ENCODE measurements around the gene CD34. TPM values are rescaled to one million over a fixed set of nuclear protein-coding genes. Genes with fewer than 3 reads are reported as not detected.

CD34 gene
- polyA plus RNA-seq, 1 donor from 2014 or later = not detected

DNA sequence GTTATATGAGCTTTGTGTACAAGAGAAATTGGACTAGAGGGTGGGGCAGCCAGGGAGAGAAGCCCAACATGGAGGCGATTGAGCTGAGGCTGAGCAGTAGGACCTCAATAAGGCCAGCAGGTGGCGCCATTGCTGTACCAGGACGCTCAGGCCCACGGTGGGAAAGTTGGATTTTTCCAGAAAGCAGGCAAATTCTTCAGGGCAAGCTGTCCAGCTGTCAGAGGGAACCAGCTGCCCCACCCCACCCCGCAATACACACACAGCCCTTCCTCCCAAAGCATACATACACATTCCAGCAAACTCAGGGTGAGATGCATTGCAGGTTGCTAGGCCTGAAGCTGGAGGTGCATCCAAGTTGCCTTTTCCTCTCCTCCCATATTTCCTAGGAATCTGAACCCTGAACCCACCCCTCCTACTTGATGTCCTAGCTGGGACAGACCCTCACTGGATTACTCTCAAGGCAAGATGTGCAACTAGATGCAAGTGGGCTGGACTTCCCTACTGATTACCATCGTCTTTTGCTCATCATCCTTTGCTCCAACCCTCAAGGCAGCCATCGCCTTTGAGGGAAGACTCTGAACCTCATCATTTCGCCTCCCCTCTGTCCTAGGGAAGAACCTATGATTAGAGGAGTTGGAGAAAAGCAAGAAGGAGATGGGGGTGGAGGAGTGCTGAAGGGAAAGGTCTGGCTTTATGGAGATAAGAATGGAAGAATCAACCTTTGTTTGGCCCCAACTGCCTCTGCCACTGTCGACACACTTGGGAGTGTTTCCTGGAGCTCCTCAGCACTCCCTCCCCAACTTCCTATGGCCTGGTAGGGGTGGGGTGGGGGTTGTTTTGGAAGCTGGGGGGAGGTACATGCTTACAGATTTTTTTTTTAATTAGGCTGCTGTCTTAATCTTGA, 25.5 kb downstream of the CD34 start:
- no peak overlapping the region for H3K4me3 ChIP-seq (ENCODE audit: low read length)
- no peaks in the 10 kb centered on the region for H4K20me1 ChIP-seq (ENCODE audit: insufficient read depth)
- no peaks in the 10 kb centered on the region for H3K27me3 ChIP-seq (ENCODE audit: insufficient read depth, low read depth, low read length)
- no peak overlapping the region for H3K27ac ChIP-seq (ENCODE audit: low read length)
- H2AFZ ChIP-seq (ENCODE audit: low read depth, low read length) = no peak overlapping the region
- no peaks in the 10 kb centered on the region for H3K79me2 ChIP-seq (replicated peaks; ENCODE audit: insufficient read depth, low read length)
- TF ChIP-seq SMC3 (conservative IDR thresholded peaks at IDR 0.05; ENCODE audit: poor library complexity) (peak; percentile 90), EZH2 (IDR thresholded peaks at IDR 0.05; ENCODE audit: borderline replicate concordance, insufficient read depth, low read length, poor library complexity, severe bottlenecking) (no peak), RAD21 (conservative IDR thresholded peaks at IDR 0.05) (peak; percentile 84), MXI1 (conservative IDR thresholded peaks at IDR 0.05; ENCODE audit: poor library complexity, severe bottlenecking) (peak; percentile 37), POLR2AphosphoS5 (IDR thresholded peaks at IDR 0.05) (no peak), TAF1 (IDR thresholded peaks at IDR 0.05; ENCODE audit: low read depth) (no peak), EP300 (conservative IDR thresholded peaks at IDR 0.05; ENCODE audit: poor library complexity, severe bottlenecking) (no peak)
- TF ChIP-seq, protein P1, sequence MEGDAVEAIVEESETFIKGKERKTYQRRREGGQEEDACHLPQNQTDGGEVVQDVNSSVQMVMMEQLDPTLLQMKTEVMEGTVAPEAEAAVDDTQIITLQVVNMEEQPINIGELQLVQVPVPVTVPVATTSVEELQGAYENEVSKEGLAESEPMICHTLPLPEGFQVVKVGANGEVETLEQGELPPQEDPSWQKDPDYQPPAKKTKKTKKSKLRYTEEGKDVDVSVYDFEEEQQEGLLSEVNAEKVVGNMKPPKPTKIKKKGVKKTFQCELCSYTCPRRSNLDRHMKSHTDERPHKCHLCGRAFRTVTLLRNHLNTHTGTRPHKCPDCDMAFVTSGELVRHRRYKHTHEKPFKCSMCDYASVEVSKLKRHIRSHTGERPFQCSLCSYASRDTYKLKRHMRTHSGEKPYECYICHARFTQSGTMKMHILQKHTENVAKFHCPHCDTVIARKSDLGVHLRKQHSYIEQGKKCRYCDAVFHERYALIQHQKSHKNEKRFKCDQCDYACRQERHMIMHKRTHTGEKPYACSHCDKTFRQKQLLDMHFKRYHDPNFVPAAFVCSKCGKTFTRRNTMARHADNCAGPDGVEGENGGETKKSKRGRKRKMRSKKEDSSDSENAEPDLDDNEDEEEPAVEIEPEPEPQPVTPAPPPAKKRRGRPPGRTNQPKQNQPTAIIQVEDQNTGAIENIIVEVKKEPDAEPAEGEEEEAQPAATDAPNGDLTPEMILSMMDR (IDR thresholded peaks at IDR 0.05; ENCODE audit: poor library complexity, severe bottlenecking) = peak; percentile 89
- TF ChIP-seq, protein P2, sequence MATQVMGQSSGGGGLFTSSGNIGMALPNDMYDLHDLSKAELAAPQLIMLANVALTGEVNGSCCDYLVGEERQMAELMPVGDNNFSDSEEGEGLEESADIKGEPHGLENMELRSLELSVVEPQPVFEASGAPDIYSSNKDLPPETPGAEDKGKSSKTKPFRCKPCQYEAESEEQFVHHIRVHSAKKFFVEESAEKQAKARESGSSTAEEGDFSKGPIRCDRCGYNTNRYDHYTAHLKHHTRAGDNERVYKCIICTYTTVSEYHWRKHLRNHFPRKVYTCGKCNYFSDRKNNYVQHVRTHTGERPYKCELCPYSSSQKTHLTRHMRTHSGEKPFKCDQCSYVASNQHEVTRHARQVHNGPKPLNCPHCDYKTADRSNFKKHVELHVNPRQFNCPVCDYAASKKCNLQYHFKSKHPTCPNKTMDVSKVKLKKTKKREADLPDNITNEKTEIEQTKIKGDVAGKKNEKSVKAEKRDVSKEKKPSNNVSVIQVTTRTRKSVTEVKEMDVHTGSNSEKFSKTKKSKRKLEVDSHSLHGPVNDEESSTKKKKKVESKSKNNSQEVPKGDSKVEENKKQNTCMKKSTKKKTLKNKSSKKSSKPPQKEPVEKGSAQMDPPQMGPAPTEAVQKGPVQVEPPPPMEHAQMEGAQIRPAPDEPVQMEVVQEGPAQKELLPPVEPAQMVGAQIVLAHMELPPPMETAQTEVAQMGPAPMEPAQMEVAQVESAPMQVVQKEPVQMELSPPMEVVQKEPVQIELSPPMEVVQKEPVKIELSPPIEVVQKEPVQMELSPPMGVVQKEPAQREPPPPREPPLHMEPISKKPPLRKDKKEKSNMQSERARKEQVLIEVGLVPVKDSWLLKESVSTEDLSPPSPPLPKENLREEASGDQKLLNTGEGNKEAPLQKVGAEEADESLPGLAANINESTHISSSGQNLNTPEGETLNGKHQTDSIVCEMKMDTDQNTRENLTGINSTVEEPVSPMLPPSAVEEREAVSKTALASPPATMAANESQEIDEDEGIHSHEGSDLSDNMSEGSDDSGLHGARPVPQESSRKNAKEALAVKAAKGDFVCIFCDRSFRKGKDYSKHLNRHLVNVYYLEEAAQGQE (IDR thresholded peaks at IDR 0.05; ENCODE audit: borderline replicate concordance) = no peak
- no peak overlapping the region for H3K9ac ChIP-seq (ENCODE audit: low read length)
- H3K9me2 ChIP-seq (ENCODE audit: insufficient read depth, low read length) = no peaks in the 10 kb centered on the region
- H3F3A ChIP-seq (ENCODE audit: insufficient read depth, low read length, poor library complexity, severe bottlenecking) = no peaks in the 10 kb centered on the region
- no peak overlapping the region for H3K4me2 ChIP-seq (ENCODE audit: low read length)
- no peaks in the 10 kb centered on the region for H3K36me3 ChIP-seq (ENCODE audit: insufficient read depth, low read length)
- H3K9me3 ChIP-seq (ENCODE audit: low read length) = no peaks in the 10 kb centered on the region

DNA sequence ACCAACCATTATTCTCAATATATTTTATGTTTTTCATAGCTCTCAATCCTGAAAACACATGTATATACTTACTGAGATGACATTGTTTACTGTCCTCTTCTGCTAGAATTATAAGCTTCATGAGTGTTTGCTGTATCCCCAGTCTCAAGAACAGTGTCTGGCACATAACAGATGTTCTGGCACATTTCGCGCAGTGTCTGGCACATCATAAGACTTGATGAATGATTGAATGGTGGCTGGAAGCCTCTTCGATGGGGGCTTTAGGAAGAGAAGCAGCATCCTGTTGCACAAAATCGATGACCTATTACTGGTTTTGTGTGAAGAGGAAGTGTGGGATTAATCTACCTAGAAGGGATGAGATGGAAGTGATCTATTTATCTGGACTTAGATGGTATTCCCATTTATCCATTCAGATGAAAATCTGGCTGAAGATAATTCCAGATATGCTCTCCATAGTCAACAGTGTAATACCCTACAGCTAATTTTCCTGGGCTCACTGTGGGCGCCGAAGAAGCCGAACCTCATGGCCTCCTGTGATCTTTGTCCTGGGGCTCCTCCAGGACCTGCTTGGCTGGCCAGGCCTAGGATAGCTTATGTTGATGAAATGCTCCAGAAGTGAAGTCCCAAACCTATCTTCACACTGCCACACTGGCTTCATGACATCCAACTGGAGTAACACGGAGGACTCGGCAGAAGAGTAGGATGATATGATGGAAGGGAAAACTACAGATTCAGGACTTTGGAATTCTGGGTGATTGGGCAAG, 26.5 kb downstream of the CD34 start:
- no peak overlapping the region for H3K4me3 ChIP-seq (ENCODE audit: low read length)
- no peak overlapping the region for H3K9ac ChIP-seq (ENCODE audit: low read length)
- H2AFZ ChIP-seq (ENCODE audit: low read depth, low read length) = no peak overlapping the region
- no peaks in the 10 kb centered on the region for H3K79me2 ChIP-seq (replicated peaks; ENCODE audit: insufficient read depth, low read length)
- no peaks in the 10 kb centered on the region for H3K27me3 ChIP-seq (ENCODE audit: insufficient read depth, low read depth, low read length)
- no peak overlapping the region for H3K27ac ChIP-seq (ENCODE audit: low read length)
- no peaks in the 10 kb centered on the region for H4K20me1 ChIP-seq (ENCODE audit: insufficient read depth)
- no peaks in the 10 kb centered on the region for H3F3A ChIP-seq (ENCODE audit: insufficient read depth, low read length, poor library complexity, severe bottlenecking)
- no peak overlapping the region for H3K4me2 ChIP-seq (ENCODE audit: low read length)
- TF ChIP-seq, protein P1 (IDR thresholded peaks at IDR 0.05; ENCODE audit: poor library complexity, severe bottlenecking) = no peak
- TF ChIP-seq POLR2AphosphoS5 (IDR thresholded peaks at IDR 0.05) (no peak), EZH2 (IDR thresholded peaks at IDR 0.05; ENCODE audit: borderline replicate concordance, insufficient read depth, low read length, poor library complexity, severe bottlenecking) (no peak), SMC3 (conservative IDR thresholded peaks at IDR 0.05; ENCODE audit: poor library complexity) (no peak), TAF1 (IDR thresholded peaks at IDR 0.05; ENCODE audit: low read depth) (no peak), MXI1 (conservative IDR thresholded peaks at IDR 0.05; ENCODE audit: poor library complexity, severe bottlenecking) (no peak)
- H3K36me3 ChIP-seq (ENCODE audit: insufficient read depth, low read length) = no peaks in the 10 kb centered on the region
- no peaks in the 10 kb centered on the region for H3K9me3 ChIP-seq (ENCODE audit: low read length)
- no peaks in the 10 kb centered on the region for H3K9me2 ChIP-seq (ENCODE audit: insufficient read depth, low read length)

Measured in neural cell (in vitro differentiated cells).